Trophoblast cell (in vitro differentiated cells and primary cell): ENCODE results near the gene COL3A1.

Experiments used
- DNase-seq, 2 donors: peaks; one replicate each; pipeline ENCODE4 v3.0.0-alpha.2; 2016
- H2AFZ ChIP-seq: 2 replicates; pipeline ENCODE4 v1.6.1; 2013; ENCODE audit warnings: low read length, moderate library complexity, mild to moderate bottlenecking; ENCODE audit not compliant: insufficient read depth, poor library complexity
- H2AK5ac ChIP-seq: 2 replicates; pipeline ENCODE4 v1.6.1; 2013; ENCODE audit warnings: mild to moderate bottlenecking, low read length
- H2BK120ac ChIP-seq: 2 replicates; pipeline ENCODE4 v1.6.1; 2013; ENCODE audit warnings: low read length, mild to moderate bottlenecking, moderate library complexity; ENCODE audit not compliant: insufficient read depth, poor library complexity
- H2BK12ac ChIP-seq: 2 replicates; pipeline ENCODE4 v1.6.1; 2013; ENCODE audit warnings: mild to moderate bottlenecking, low read length, moderate library complexity
- H2BK5ac ChIP-seq: 2 replicates; pipeline ENCODE4 v1.6.1; 2013; ENCODE audit warnings: low read length, low read depth, moderate library complexity, mild to moderate bottlenecking; ENCODE audit not compliant: poor library complexity
- H3K14ac ChIP-seq: 2 replicates; pipeline ENCODE4 v1.6.1; 2013; ENCODE audit warnings: mild to moderate bottlenecking, low read length
- H3K18ac ChIP-seq: 2 replicates; pipeline ENCODE4 v1.6.1; 2013; ENCODE audit warnings: mild to moderate bottlenecking, low read length
- H3K23ac ChIP-seq: 2 replicates; pipeline ENCODE4 v1.6.1; 2013; ENCODE audit warnings: low read length
- H3K27ac ChIP-seq: 2 replicates; pipeline ENCODE4 v1.5.1; 2013; ENCODE audit warnings: low read depth, mild to moderate bottlenecking, inconsistent platforms, low read length, moderate library complexity
- H3K27me3 ChIP-seq: 2 replicates; pipeline ENCODE4 v1.6.1; 2013; ENCODE audit warnings: inconsistent platforms, mild to moderate bottlenecking, low read length, moderate library complexity; ENCODE audit not compliant: insufficient read depth
- H3K36me3 ChIP-seq, 2 experiments: 1 replicate in 1 of 2; 2 replicates in 1 of 2; pipeline ENCODE4 v1.6.1; 2013; ENCODE audit warnings: low read length in 2 of 2, mild to moderate bottlenecking in 2 of 2, moderate library complexity in 1 of 2; ENCODE audit not compliant: insufficient read depth in 2 of 2, control insufficient read depth in 1 of 2
- H3K4ac ChIP-seq: 2 replicates; pipeline ENCODE4 v1.6.1; 2013; ENCODE audit warnings: low read depth, mild to moderate bottlenecking, low read length, moderate library complexity
- H3K4me1 ChIP-seq, 2 experiments: 1 replicate in 1 of 2; 2 replicates in 1 of 2; pipeline ENCODE4 v1.6.1; 2013; ENCODE audit warnings: low read length in 2 of 2, mild to moderate bottlenecking in 2 of 2, moderate library complexity in 1 of 2; ENCODE audit not compliant: insufficient read depth in 2 of 2, control insufficient read depth in 1 of 2
- H3K4me2 ChIP-seq: 2 replicates; pipeline ENCODE4 v1.6.1; 2013; ENCODE audit warnings: inconsistent platforms, mild to moderate bottlenecking, low read length, moderate library complexity
- H3K4me3 ChIP-seq: 2 replicates; pipeline ENCODE4 v1.5.1; 2013; ENCODE audit warnings: mild to moderate bottlenecking, low read depth, low read length, inconsistent platforms
- H3K79me1 ChIP-seq: one replicate; pipeline ENCODE4 v1.6.1; 2013; ENCODE audit warnings: low read length
- H3K79me2 ChIP-seq: 2 replicates; pipeline ENCODE4 v1.6.1; 2013; ENCODE audit warnings: low read length, mild to moderate bottlenecking; ENCODE audit not compliant: control insufficient read depth, insufficient read depth, poor library complexity
- H3K9ac ChIP-seq: 2 replicates; pipeline ENCODE4 v1.6.1; 2013; ENCODE audit warnings: mild to moderate bottlenecking, low read length
- H3K9me3 ChIP-seq: 2 replicates; pipeline ENCODE4 v1.6.1; 2013; ENCODE audit warnings: low read depth, mild to moderate bottlenecking, control low read depth, inconsistent platforms, low read length; ENCODE audit not compliant: insufficient read depth
- H4K12ac ChIP-seq: 2 replicates; pipeline ENCODE4 v1.6.1; 2013; ENCODE audit warnings: low read depth, mild to moderate bottlenecking, low read length, moderate library complexity
- H4K8ac ChIP-seq: 2 replicates; pipeline ENCODE4 v1.6.1; 2013; ENCODE audit warnings: low read depth, mild to moderate bottlenecking, low read length, moderate library complexity
- H4K91ac ChIP-seq: one replicate; pipeline ENCODE4 v1.6.1; 2013; ENCODE audit warnings: low read depth, mild to moderate bottlenecking, low read length, moderate library complexity
- WGBS: extraction: QIAGEN DNeasy Blood & Tissue Kit; methylation state at CpG from one replicate; pipeline ENCODE4 v1.1.7; 2013; ENCODE audit warnings: missing lambda C conversion rate; ENCODE audit not compliant: insufficient read length, insufficient coverage; ENCODE audit errors: extremely low coverage; 5-methylcytosine and 5-hydroxymethylcytosine counted together

COL3A1 gene

GRCh38 chr2:189022053-189022481 is 47.9 kb downstream of the COL3A1 start:
- H3K14ac ChIP-seq, result no peak overlapping the region
- no peak overlapping the region for H3K18ac ChIP-seq
- no peak overlapping the region for H2BK120ac ChIP-seq
- H3K36me3 ChIP-seq, result no peaks in the 10 kb centered on the region
- H3K4ac ChIP-seq, result no peak overlapping the region
- H4K8ac ChIP-seq, result no peak overlapping the region
- no peaks in the 10 kb centered on the region for H3K4me1 ChIP-seq
- H4K12ac ChIP-seq, result no peak overlapping the region
- H3K23ac ChIP-seq, result no peak overlapping the region
- no peak overlapping the region for H2BK12ac ChIP-seq
- no peak overlapping the region for H4K91ac ChIP-seq
- WGBS, result no CpG with 5 or more reads among the region's 7 CpGs
- H2AFZ ChIP-seq, result no peak overlapping the region
- no peaks in the 10 kb centered on the region for H3K79me2 ChIP-seq
- H2BK5ac ChIP-seq, result no peak overlapping the region
- no peak overlapping the region for H3K4me3 ChIP-seq
- no peak overlapping the region for H3K9ac ChIP-seq
- H3K9me3 ChIP-seq, result no peaks in the 10 kb centered on the region
- H3K27me3 ChIP-seq, result no peaks in the 10 kb centered on the region
- H3K4me2 ChIP-seq, result no peak overlapping the region
- DNase-seq, result peak in 1 of 2 donors; percentile 7
- H2AK5ac ChIP-seq, result no peak overlapping the region
- no peaks in the 10 kb centered on the region for H3K79me1 ChIP-seq
- H3K27ac ChIP-seq, result no peak overlapping the region

GRCh38 chr2:189022492-189022891 is 48.3 kb downstream of the COL3A1 start:
- no peaks in the 10 kb centered on the region for H3K27me3 ChIP-seq
- H4K8ac ChIP-seq, result no peak overlapping the region
- no peak overlapping the region for H4K91ac ChIP-seq
- H3K14ac ChIP-seq, result no peak overlapping the region
- H3K4me1 ChIP-seq, result no peaks in the 10 kb centered on the region
- WGBS, result no CpG with 5 or more reads among the region's 3 CpGs
- H3K9me3 ChIP-seq, result no peaks in the 10 kb centered on the region
- H2AFZ ChIP-seq, result no peak overlapping the region
- no peak overlapping the region for H2BK12ac ChIP-seq
- no peak overlapping the region for H2AK5ac ChIP-seq
- no peak for DNase-seq
- H3K4me2 ChIP-seq, result no peak overlapping the region
- no peak overlapping the region for H3K18ac ChIP-seq
- H3K36me3 ChIP-seq, result no peaks in the 10 kb centered on the region
- H3K4me3 ChIP-seq, result no peak overlapping the region
- H3K79me2 ChIP-seq, result no peaks in the 10 kb centered on the region
- no peak overlapping the region for H3K9ac ChIP-seq
- no peak overlapping the region for H3K27ac ChIP-seq
- no peak overlapping the region for H4K12ac ChIP-seq
- no peaks in the 10 kb centered on the region for H3K79me1 ChIP-seq
- no peak overlapping the region for H3K4ac ChIP-seq
- H2BK5ac ChIP-seq, result no peak overlapping the region
- no peak overlapping the region for H3K23ac ChIP-seq
- no peak overlapping the region for H2BK120ac ChIP-seq

- no peak overlapping the region for H2AK5ac ChIP-seq
- no peak overlapping the region for H3K4me3 ChIP-seq
- H3K4ac ChIP-seq, result no peak overlapping the region
- no peaks in the 10 kb centered on the region for H3K4me1 ChIP-seq
- H3K14ac ChIP-seq, result no peak overlapping the region
- H4K8ac ChIP-seq, result no peak overlapping the region
- WGBS, result no CpG with 5 or more reads among the region's 3 CpGs
- no peak overlapping the region for H2AFZ ChIP-seq
- H2BK120ac ChIP-seq, result no peak overlapping the region
- H3K9me3 ChIP-seq, result no peaks in the 10 kb centered on the region
- no peaks in the 10 kb centered on the region for H3K36me3 ChIP-seq
- H3K79me1 ChIP-seq, result no peaks in the 10 kb centered on the region
- no peak overlapping the region for H2BK12ac ChIP-seq
- no peak overlapping the region for H2BK5ac ChIP-seq
- H3K18ac ChIP-seq, result no peak overlapping the region
- no peak overlapping the region for H3K23ac ChIP-seq
- peak in 1 of 2 donors; percentile 16 for DNase-seq
- no peaks in the 10 kb centered on the region for H3K27me3 ChIP-seq
- no peak overlapping the region for H3K4me2 ChIP-seq
- H4K12ac ChIP-seq, result no peak overlapping the region
- no peaks in the 10 kb centered on the region for H3K79me2 ChIP-seq
- H3K9ac ChIP-seq, result no peak overlapping the region
- no peak overlapping the region for H4K91ac ChIP-seq
- no peak overlapping the region for H3K27ac ChIP-seq
These were observed 50.9 kb downstream of the COL3A1 start for GRCh38 chr2:189024901-189025618.

GRCh38 chr2:189037518-189037917 is 63.3 kb downstream of the COL3A1 start:
- Histone ChIP-seq H3K14ac (no peak overlapping the region), H3K4me2 (no peak overlapping the region), H3K79me1 (no peaks in the 10 kb centered on the region), H3K36me3 (peaks cover 11 to 13% of the 10 kb centered on the region in 2 experiments), H2BK5ac (no peak overlapping the region), H3K27ac (no peak overlapping the region), H4K12ac (no peak overlapping the region), H4K8ac (no peak overlapping the region), H3K18ac (no peak overlapping the region), H4K91ac (no peak overlapping the region), H3K23ac (no peak overlapping the region), H3K4me1 (no peaks in the 10 kb centered on the region), H2BK12ac (no peak overlapping the region), H3K4ac (no peak overlapping the region), H2BK120ac (no peak overlapping the region), H2AK5ac (no peak overlapping the region), H3K9ac (no peak overlapping the region), H3K4me3 (no peak overlapping the region), H3K27me3 (no peaks in the 10 kb centered on the region), H3K9me3 (no peaks in the 10 kb centered on the region), H3K79me2 (no peaks in the 10 kb centered on the region), H2AFZ (no peak overlapping the region)
- WGBS, result no CpG with 5 or more reads among the region's 1 CpG
- DNase-seq, result no peak
